A549 (cell line): Measurements from ENCODE around the gene TBX1. TPM values are rescaled to one million over a fixed set of nuclear protein-coding genes. Genes with fewer than 3 reads are reported as not detected.

Experiments used
- ATAC-seq, 2 experiments: fragments of 200-7000 bp in 1 of 2; fragments of >200 bp in 1 of 2; cut with Nextera tagmentation in 1 of 2; cut with Tn5 transposase in 1 of 2; 3 replicates each; pipeline versions ENCODE4 v1.8.0 to v1.9.1; 2018 to 2020; ENCODE audit warnings: mild to moderate bottlenecking in 1 of 2, moderate library complexity in 1 of 2
- CTCF ChIA-PET: fragments of 300-600 bp; sonication (Branson Sonifier 250); formaldehyde crosslinking; extraction: SDS; loops from one replicate; lab custom pipeline; 2021; ENCODE audit warnings: antibody characterized with exemption, inconsistent platforms; lab: Yijun Ruan, JAX
- POLR2A ChIA-PET: fragments of 350-600 bp; formaldehyde crosslinking; extraction: SDS; loops from one replicate; lab custom pipeline; 2021; ENCODE audit warnings: antibody characterized with exemption, inconsistent platforms; lab: Yijun Ruan, JAX
- DNase-seq, 2 experiments: peaks; one replicate each; pipeline versions ENCODE4 v3.0.0 to v3.0.0-alpha.2; 2011 to 2016; ENCODE audit warnings: low read depth in 1 of 2, low spot score in 1 of 2
- FAIRE-seq: peaks from 2 replicates; lab custom pipeline; 2011; peaks lifted over from hg19 to GRCh38; lab: Jason Lieb, UNC
- H3K27ac ChIP-seq, 2 experiments: fragments of >200 bp; sonication (Bioruptor Twin); formaldehyde crosslinking; 3 replicates each; pipeline ENCODE4 v1.5.1; 2016 to 2017
- H3K4me1 ChIP-seq: fragments of >200 bp; sonication (Bioruptor Twin); formaldehyde crosslinking; 3 replicates; pipeline ENCODE4 v1.6.1; 2016
- H3K4me2 ChIP-seq: fragments of >200 bp; sonication (Bioruptor Twin); formaldehyde crosslinking; 3 replicates; pipeline ENCODE4 v1.6.1; 2016
- H3K4me3 ChIP-seq: fragments of >200 bp; sonication (Bioruptor Twin); formaldehyde crosslinking; 3 replicates; pipeline ENCODE4 v1.5.1; 2016
- H3K9me3 ChIP-seq: fragments of >200 bp; sonication (Bioruptor Twin); formaldehyde crosslinking; 3 replicates; pipeline ENCODE4 v1.6.1; 2016
- BHLHE40 ChIP-seq: IDR thresholded peaks from 2 replicates; pipeline ENCODE4 v1.6.1; 2012; ENCODE audit warnings: low read depth, low read length, inconsistent platforms
- CBX8 ChIP-seq: fragments of 200-600 bp; sonication (generic); IDR thresholded peaks from 2 replicates; pipeline ENCODE4 v1.6.1; 2016
- EP300 ChIP-seq, 2 experiments: fragments of >200 bp; sonication (Bioruptor Twin); formaldehyde crosslinking; IDR thresholded peaks; 2 replicates in 1 of 2; 3 replicates in 1 of 2; pipeline ENCODE4 v1.6.1; 2016 to 2017
- ESRRA ChIP-seq: fragments of 150-350 bp; IDR thresholded peaks from 2 replicates; pipeline ENCODE4 v1.6.1; 2014; ENCODE audit warnings: mild to moderate bottlenecking, low read length, borderline replicate concordance
- FOSL2 ChIP-seq, 2 experiments: fragments of 450-650 bp in 1 of 2; fragments of >200 bp in 1 of 2; sonication (Bioruptor Twin) in 1 of 2; formaldehyde crosslinking; IDR thresholded peaks; 2 replicates each; pipeline versions ENCODE4 v1.5.0 to v1.6.1; 2016 to 2020; ENCODE audit warnings: mild to moderate bottlenecking in 1 of 2, moderate library complexity in 1 of 2
- FOXS1 ChIP-seq: fragments of 250-450 bp; sonication (Bioruptor Pico); IDR thresholded peaks from 2 replicates; pipeline ENCODE4 v1.5.0; 2020; ENCODE audit warnings: mild to moderate bottlenecking, moderate library complexity
- GATA3 ChIP-seq: IDR thresholded peaks from 2 replicates; pipeline ENCODE4 v1.6.1; 2012; ENCODE audit warnings: borderline replicate concordance
- HOXA7 ChIP-seq: fragments of 250-450 bp; sonication (Bioruptor Pico); IDR thresholded peaks from 2 replicates; pipeline ENCODE4 v1.5.0; 2020; ENCODE audit warnings: mild to moderate bottlenecking, moderate library complexity
- HOXB13 ChIP-seq: fragments of 250-450 bp; sonication (Bioruptor Pico); IDR thresholded peaks from 2 replicates; pipeline ENCODE4 v1.5.0; 2020; ENCODE audit warnings: low read depth, mild to moderate bottlenecking, moderate library complexity
- HOXB5 ChIP-seq: fragments of 250-450 bp; sonication (Bioruptor Pico); IDR thresholded peaks from 2 replicates; pipeline ENCODE4 v1.5.0; 2020; ENCODE audit warnings: mild to moderate bottlenecking, moderate library complexity
- KDM1A ChIP-seq: fragments of 200-600 bp; sonication (generic); IDR thresholded peaks from 2 replicates; pipeline ENCODE4 v1.6.1; 2016; ENCODE audit warnings: low read depth, mild to moderate bottlenecking
- MAFK ChIP-seq: fragments of 450-650 bp; IDR thresholded peaks from 2 replicates; pipeline ENCODE4 v1.6.1; 2014; ENCODE audit not compliant: partially characterized antibody
- NFE2L2 ChIP-seq: fragments of 150-350 bp; conservative IDR thresholded peaks from 2 replicates; pipeline ENCODE4 v1.6.1; 2014; ENCODE audit warnings: low read length
- NR3C1 ChIP-seq: fragments of >200 bp; sonication (Bioruptor Twin); formaldehyde crosslinking; IDR thresholded peaks from 3 replicates; pipeline ENCODE4 v1.6.1; 2017
- PHF8 ChIP-seq: fragments of 200-600 bp; sonication (generic); IDR thresholded peaks from 2 replicates; pipeline ENCODE4 v1.6.1; 2016; ENCODE audit warnings: low read depth, mild to moderate bottlenecking, antibody characterized with exemption, moderate library complexity, borderline replicate concordance
- RAD21 ChIP-seq, 2 experiments: fragments of >200 bp in 1 of 2; sonication (Bioruptor Twin) in 1 of 2; formaldehyde crosslinking in 1 of 2; IDR thresholded peaks in 1 of 2; conservative IDR thresholded peaks in 1 of 2; 2 replicates in 1 of 2; 3 replicates in 1 of 2; pipeline ENCODE4 v1.6.1; 2012 to 2018; ENCODE audit warnings: inconsistent platforms in 1 of 2
- ZC3H11A ChIP-seq: fragments of 450-650 bp; IDR thresholded peaks from 2 replicates; pipeline ENCODE4 v1.6.1; 2014; ENCODE audit warnings: antibody characterized with exemption, mild to moderate bottlenecking
- ZSCAN20 ChIP-seq: fragments of 250-450 bp; sonication (Bioruptor Pico); IDR thresholded peaks from 2 replicates; pipeline ENCODE4 v1.8.0; 2022; ENCODE audit warnings: mild to moderate bottlenecking, moderate library complexity
- WGBS: methylation state at CpG from one replicate; pipeline ENCODE4 v1.1.6; 2017; ENCODE audit errors: missing lambda C conversion rate; 5-methylcytosine and 5-hydroxymethylcytosine counted together
- polyA plus RNA-seq, 4 experiments: library from polyadenylated mRNA; depleted of rRNA in 3 of 4; stranded (reverse); fragments of >200 nt; fragmentation: RNase III in 1 of 4; extraction: RNeasy Plus Mini Kit Qiagen cat#74134 plus additional on column Dnase treatment in 1 of 4; gene quantifications; 2 replicates in 3 of 4; 3 replicates in 1 of 4; pipeline ENCODE4 v1.2.3, GENCODE V29; 2011 to 2017
- TF ChIP-seq, protein P1 (sequence below): IDR thresholded peaks from 2 replicates; pipeline ENCODE4 v1.6.1; 2012; ENCODE audit warnings: low read depth, borderline replicate concordance
- TF ChIP-seq, protein P2 (sequence below): fragments of 250-450 bp; sonication (Bioruptor Pico); IDR thresholded peaks from 2 replicates; pipeline ENCODE4 v1.5.0; 2020; ENCODE audit warnings: low read depth, mild to moderate bottlenecking, moderate library complexity

Gene TBX1
- polyA plus RNA-seq, 2 of the 4 experiments (the other 2 are of a cell fraction) = 0.30 to 2.8 TPM

DNA sequence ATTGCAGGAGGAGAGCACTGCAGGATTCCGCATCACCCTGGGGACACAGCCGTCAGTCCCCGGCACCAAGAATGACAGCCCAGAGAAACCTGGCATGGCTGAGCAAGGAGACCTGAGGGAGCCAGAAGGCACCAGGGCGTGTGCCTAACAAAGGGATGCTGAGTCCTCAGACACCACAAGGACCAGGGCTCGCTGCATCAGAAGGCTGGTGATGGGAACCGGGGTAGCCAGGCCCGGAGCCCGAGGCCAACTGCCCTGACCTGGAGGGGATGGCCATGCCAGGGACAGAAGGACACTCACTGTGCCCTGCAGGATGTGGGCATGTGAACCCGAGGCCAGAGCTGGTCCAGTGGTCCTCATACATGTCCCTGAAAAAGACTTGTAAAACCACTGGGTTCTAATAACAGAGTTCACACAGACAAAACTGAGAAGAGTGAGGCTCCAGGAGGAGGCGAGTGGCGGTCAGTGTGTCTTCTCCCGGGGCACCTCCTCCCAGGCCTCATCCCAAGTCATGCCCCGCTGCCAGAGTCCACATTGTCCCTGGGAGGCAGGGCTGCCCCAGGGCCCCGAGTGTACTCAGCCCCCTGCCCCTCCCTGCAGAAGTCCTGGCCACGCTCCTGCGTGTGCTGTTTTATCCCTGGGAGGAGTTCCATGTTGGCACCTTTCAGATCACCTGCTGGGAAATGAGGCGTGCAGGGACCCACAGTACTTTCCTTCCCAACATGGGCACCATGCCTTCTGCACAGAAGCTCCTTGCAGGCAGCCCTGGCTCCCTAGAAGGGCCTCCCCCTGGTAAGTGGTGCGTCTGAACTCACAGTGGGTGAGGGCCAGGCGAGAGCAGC lies 42.5 kb downstream of the TBX1 start:
- H3K4me3 ChIP-seq = no peak overlapping the region
- H3K4me1 ChIP-seq = peaks cover 15% of the 10 kb centered on the region
- FAIRE-seq = no peak
- ATAC-seq = no peak
- no peak for TF ChIP-seq MAFK
- TF ChIP-seq KDM1A = no peak
- TF ChIP-seq BHLHE40 = no peak
- no peak for TF ChIP-seq NR3C1
- TF ChIP-seq ZC3H11A = no peak
- no peak for TF ChIP-seq FOXS1 (CRISPR knock-in tag)
- TF ChIP-seq ZSCAN20 (CRISPR knock-in tag) = no peak
- no peak overlapping the region for H3K27ac ChIP-seq
- ChIA-PET CTCF (interaction anchor here (1.1 kb wide), 1 partner anchor 107 kb away, joined by 3 read pairs; no protein-coding TSS in a partner anchor), POLR2A (no interaction called here)
- no peaks in the 10 kb centered on the region for H3K9me3 ChIP-seq
- WGBS = 96% methylated on average over 10 of the region's 19 CpGs
- DNase-seq = no peak
- H3K4me2 ChIP-seq = no peak overlapping the region

DNA sequence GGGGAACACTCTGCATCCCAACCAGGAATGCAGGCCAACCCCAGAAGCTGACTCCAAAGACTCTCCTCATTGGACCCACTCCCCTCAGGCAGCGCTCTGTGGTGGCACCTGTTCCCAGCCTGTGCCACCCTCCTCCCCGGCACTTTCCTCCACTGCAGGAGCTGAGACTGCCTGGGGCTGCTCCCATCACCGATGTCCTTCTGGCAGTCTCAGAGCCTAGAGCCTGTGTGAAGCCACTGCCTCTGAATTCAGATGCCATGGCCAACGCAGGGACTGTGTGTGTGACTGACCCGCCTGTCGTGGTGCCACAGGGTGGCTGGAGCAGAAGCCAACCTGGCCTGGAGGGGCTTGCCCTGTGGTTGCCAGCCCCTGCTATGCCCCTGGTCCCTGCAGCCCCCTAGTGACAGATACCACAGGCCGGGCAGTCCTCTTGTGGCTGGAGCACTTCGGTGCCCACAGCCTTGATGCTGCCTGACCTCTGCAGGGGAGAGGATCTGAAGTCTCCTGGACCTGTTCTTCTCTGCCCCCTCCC lies 43.2 kb downstream of the TBX1 start:
- H3K4me3 ChIP-seq = no peak overlapping the region
- 97% methylated on average over 5 of the region's 8 CpGs for WGBS
- H3K27ac ChIP-seq = no peak overlapping the region
- ChIA-PET POLR2A (interaction anchor here (0.7 kb wide), 1 partner anchor 16 kb away, joined by 4 read pairs; no protein-coding TSS in a partner anchor), CTCF (no interaction called here)
- no peak for TF ChIP-seq NFE2L2
- ATAC-seq (no peak), DNase-seq (no peak), FAIRE-seq (no peak)
- H3K9me3 ChIP-seq = no peaks in the 10 kb centered on the region
- peaks cover 15% of the 10 kb centered on the region for H3K4me1 ChIP-seq
- H3K4me2 ChIP-seq = no peak overlapping the region

- peak overlapping the region in 1 of 2 experiments; percentile 77; a peak in 3 of 6 replicates for H3K27ac ChIP-seq
- peaks cover 15% of the 10 kb centered on the region for H3K4me1 ChIP-seq
- POLR2A ChIA-PET = no interaction called here
- H3K4me3 ChIP-seq = no peak overlapping the region
- FAIRE-seq (no peak), ATAC-seq (no peak), DNase-seq (no peak)
- CTCF ChIA-PET = no interaction called here
- WGBS = 84% methylated on average over 4 of the region's 8 CpGs
- H3K4me2 ChIP-seq = peak overlapping the region; percentile 69
- H3K9me3 ChIP-seq = no peaks in the 10 kb centered on the region
- TF ChIP-seq RAD21 (conservative IDR thresholded peaks at IDR 0.05 in 1 of 2, IDR thresholded peaks at IDR 0.05 in 1 of 2) (no peak), CBX8 (no peak), HOXB13 (no peak), FOSL2 (IDR thresholded peaks at IDR 0.05) (no peak), FOSL2 (CRISPR knock-in tag; IDR thresholded peaks at IDR 0.05) (no peak), GATA3 (no peak), HOXA7 (CRISPR knock-in tag) (no peak), HOXB5 (no peak), BHLHE40 (no peak), ESRRA (no peak), EP300 (IDR thresholded peaks at IDR 0.05) (no peak), PHF8 (no peak), NR3C1 (no peak)
- TF ChIP-seq, protein P1, sequence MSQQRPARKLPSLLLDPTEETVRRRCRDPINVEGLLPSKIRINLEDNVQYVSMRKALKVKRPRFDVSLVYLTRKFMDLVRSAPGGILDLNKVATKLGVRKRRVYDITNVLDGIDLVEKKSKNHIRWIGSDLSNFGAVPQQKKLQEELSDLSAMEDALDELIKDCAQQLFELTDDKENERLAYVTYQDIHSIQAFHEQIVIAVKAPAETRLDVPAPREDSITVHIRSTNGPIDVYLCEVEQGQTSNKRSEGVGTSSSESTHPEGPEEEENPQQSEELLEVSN = no peak
- TF ChIP-seq, protein P2, sequence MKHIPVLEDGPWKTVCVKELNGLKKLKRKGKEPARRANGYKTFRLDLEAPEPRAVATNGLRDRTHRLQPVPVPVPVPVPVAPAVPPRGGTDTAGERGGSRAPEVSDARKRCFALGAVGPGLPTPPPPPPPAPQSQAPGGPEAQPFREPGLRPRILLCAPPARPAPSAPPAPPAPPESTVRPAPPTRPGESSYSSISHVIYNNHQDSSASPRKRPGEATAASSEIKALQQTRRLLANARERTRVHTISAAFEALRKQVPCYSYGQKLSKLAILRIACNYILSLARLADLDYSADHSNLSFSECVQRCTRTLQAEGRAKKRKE (CRISPR knock-in tag) = no peak
These were observed 45.2 kb downstream of the TBX1 start for GRCh38 chr22:19805821-19806212.
